K562 (cell line): ENCODE measurements around the gene ACAP3. TPM values are rescaled to one million over a fixed set of nuclear protein-coding genes. Genes with fewer than 3 reads are reported as not detected.

Source experiments
- ATAC-seq: fragments of 200-7000 bp; cut with Tn5 transposase; 3 replicates; pipeline ENCODE4 v1.9.1; 2020; ENCODE audit warnings: moderate library complexity
- BruUV-seq: library from RNA; stranded (reverse); fragments of 400-500 nt; replicated peaks from 2 replicates; lab custom pipeline; 2021; lab: Mats Ljungman, UMichigan
- CTCF ChIA-PET: fragments of 300-600 bp; formaldehyde crosslinking; extraction: SDS; loops from one replicate; lab custom pipeline; 2021; ENCODE audit warnings: low intra/inter-chr PET ratio; lab: Yijun Ruan, JAX
- POLR2A ChIA-PET: fragments of 300-600, 350-650 bp; sonication (Branson Sonifier 250); formaldehyde crosslinking; extraction: SDS; loops from one replicate; lab custom pipeline; 2021; ENCODE audit warnings: antibody characterized with exemption, inconsistent platforms; lab: Yijun Ruan, JAX
- DNase-seq, 4 experiments: peaks; one replicate each; pipeline versions ENCODE4 v3.0.0 to v3.0.0-alpha.2; 2011 to 2018; ENCODE audit warnings: low spot score in 3 of 4, mixed read lengths in 3 of 4; ENCODE audit errors: extremely low read depth in 1 of 4
- FAIRE-seq: peaks from 2 replicates; lab custom pipeline; 2011; peaks lifted over from hg19 to GRCh38; lab: Jason Lieb, UNC
- H2AFZ ChIP-seq: 2 replicates; pipeline ENCODE4 v1.6.0; 2011; ENCODE audit warnings: low read depth, low read length, control low read depth, inconsistent platforms
- H3K27ac ChIP-seq: fragments of 200-600 bp; 3 replicates; pipeline ENCODE4 v1.8.0; 2011; ENCODE audit warnings: low read depth, mild to moderate bottlenecking, control low read depth, inconsistent platforms, low read length, moderate library complexity, mixed read lengths; ENCODE audit errors: extremely low read depth
- H3K27me3 ChIP-seq, 2 experiments: fragments of 300-600 bp in 1 of 2; 2 replicates in 1 of 2; 3 replicates in 1 of 2; pipeline versions ENCODE4 v1.6.0 to v1.8.0; 2011; ENCODE audit warnings: inconsistent platforms in 2 of 2, low read length in 2 of 2, mild to moderate bottlenecking in 1 of 2, mixed read lengths in 1 of 2, moderate library complexity in 1 of 2; ENCODE audit not compliant: control insufficient read depth in 2 of 2, insufficient read depth in 2 of 2
- H3K36me3 ChIP-seq: fragments of 300-600 bp; 3 replicates; pipeline ENCODE4 v1.8.0; 2011; ENCODE audit warnings: mild to moderate bottlenecking, low read length, inconsistent platforms; ENCODE audit not compliant: control insufficient read depth, insufficient read depth
- H3K4me1 ChIP-seq, 2 experiments: fragments of 200-600 bp in 1 of 2; replicated peaks in 1 of 2; 2 replicates in 1 of 2; 3 replicates in 1 of 2; pipeline versions ENCODE4 v1.5.1 to v1.8.0; 2011; ENCODE audit warnings: inconsistent platforms in 2 of 2, low read length in 2 of 2, mild to moderate bottlenecking in 1 of 2, mixed read lengths in 1 of 2, moderate library complexity in 1 of 2; ENCODE audit not compliant: control insufficient read depth in 2 of 2, insufficient read depth in 2 of 2
- H3K4me2 ChIP-seq: 2 replicates; pipeline ENCODE4 v1.6.1; 2011; ENCODE audit warnings: low read length, control low read depth, inconsistent platforms, mixed read lengths; ENCODE audit not compliant: insufficient read depth
- H3K4me3 ChIP-seq: fragments of 200-600 bp; sonication (generic), shearing (Covaris generic); 2 replicates; pipeline ENCODE4 v1.5.1; 2016; ENCODE audit warnings: control low read depth, inconsistent platforms
- H3K79me2 ChIP-seq: fragments of 200-600 bp; 3 replicates; pipeline ENCODE4 v1.8.0; 2011; ENCODE audit warnings: low read length, inconsistent platforms; ENCODE audit not compliant: control insufficient read depth, insufficient read depth
- H3K9ac ChIP-seq, 2 experiments: 2 replicates each; pipeline versions ENCODE4 v1.6.0 to v1.6.1; 2011; ENCODE audit warnings: low read depth in 2 of 2, low read length in 2 of 2, control low read depth in 1 of 2, inconsistent platforms in 1 of 2, mild to moderate bottlenecking in 1 of 2, mixed read lengths in 1 of 2; ENCODE audit not compliant: insufficient read depth in 1 of 2
- H3K9me1 ChIP-seq: one replicate; pipeline ENCODE4 v1.6.0; 2011; ENCODE audit warnings: inconsistent platforms, mild to moderate bottlenecking, low read length, moderate library complexity; ENCODE audit not compliant: control insufficient read depth, insufficient read depth
- H3K9me3 ChIP-seq: replicated peaks from 2 replicates; pipeline ENCODE4 v1.5.1; 2011; ENCODE audit warnings: low read depth, low read length, inconsistent platforms; ENCODE audit not compliant: control insufficient read depth, insufficient read depth
- H4K20me1 ChIP-seq: replicated peaks from 2 replicates; pipeline ENCODE4 v1.6.1; 2011; ENCODE audit warnings: low read length, inconsistent platforms, mixed read lengths; ENCODE audit not compliant: control insufficient read depth, insufficient read depth
- FIP1L1 ChIP-seq: fragments of 200-400 bp; formaldehyde crosslinking; IDR thresholded peaks from 2 replicates; pipeline ENCODE4 v1.6.1; 2018; ENCODE audit warnings: mild to moderate bottlenecking, low read depth, low read length; ENCODE audit not compliant: poor library complexity, severe bottlenecking
- GABPB1 ChIP-seq: sonication (generic); formaldehyde crosslinking; IDR thresholded peaks from 2 replicates; pipeline ENCODE4 v1.8.0; 2022; ENCODE audit warnings: mild to moderate bottlenecking, missing genetic modification reagents
- HSF4 ChIP-seq: fragments of 250-450 bp; sonication (Bioruptor Pico); IDR thresholded peaks from 2 replicates; pipeline ENCODE4 v2.1.2; 2022; ENCODE audit warnings: mild to moderate bottlenecking, moderate library complexity, borderline replicate concordance
- MAX ChIP-seq: sonication (generic); formaldehyde crosslinking; IDR thresholded peaks from 2 replicates; pipeline ENCODE4 v1.9.0; 2022; ENCODE audit warnings: mild to moderate bottlenecking, missing genetic modification reagents
- NR4A1 ChIP-seq, 2 experiments: fragments of 250-450 bp in 1 of 2; fragments of 450-650 bp in 1 of 2; sonication (Bioruptor Pico) in 1 of 2; IDR thresholded peaks; 2 replicates each; pipeline versions ENCODE4 v1.4.0 to v1.6.1; 2016 to 2020; ENCODE audit warnings: mild to moderate bottlenecking in 2 of 2, missing compliant biosample characterization in 1 of 2, missing genetic modification characterization in 1 of 2, moderate library complexity in 1 of 2
- TAF7 ChIP-seq: fragments of 450-650 bp; IDR thresholded peaks from 2 replicates; pipeline ENCODE4 v1.6.1; 2016; ENCODE audit warnings: missing genetic modification characterization, missing compliant biosample characterization
- USF1 ChIP-seq: sonication (generic); formaldehyde crosslinking; IDR thresholded peaks from 2 replicates; pipeline ENCODE4 v1.9.0; 2022; ENCODE audit warnings: mild to moderate bottlenecking, missing genetic modification reagents
- WGBS: fragments of 100-300 bp; shearing (Covaris generic); methylation state at CpG from one replicate; pipeline ENCODE4 v1.1.6; 2016; ENCODE audit warnings: low coverage, mixed read lengths; ENCODE audit not compliant: insufficient coverage; ENCODE audit errors: missing lambda C conversion rate; 5-methylcytosine and 5-hydroxymethylcytosine counted together
- in situ Hi-C: fragments of 300-500 bp; cut with MboI; formaldehyde crosslinking; loops from 4 replicates; pipeline ENCODE4 v1.15.0; 2018; ENCODE audit warnings: inconsistent platforms, mixed read lengths
- intact Hi-C: fragments of 100-400 bp; cut with micrococcal nuclease; formaldehyde crosslinking; loops from 2 replicates; pipeline ENCODE4 v1.14.2; 2022
- polyA plus RNA-seq, 8 experiments: library from polyadenylated mRNA; depleted of rRNA in 4 of 8; stranded (reverse) in 5 of 8; unstranded in 3 of 8; fragments of >200 nt; fragmentation: Nextera tagmentation in 2 of 8; fragmentation: Illumina TruSeq in 1 of 8; extraction: Ambion mirVana in 2 of 8; extraction: Trizol in 1 of 8; gene quantifications; 2 replicates each; pipeline versions ENCODE4 v1.2.1 to v1.2.3, GENCODE V29; 2011 to 2014; ENCODE audit warnings: inconsistent platforms in 1 of 8, missing spikeins in 1 of 8
- total RNA-seq, 7 experiments: library from RNA; depleted of rRNA in 6 of 7; stranded (reverse); fragments of >200 nt in 6 of 7; fragmentation: Illumina TruSeq in 2 of 7; extraction: Trizol in 2 of 7; gene quantifications; 2 replicates each; pipeline versions ENCODE4 v1.2.1 to v1.2.3, GENCODE V29; 2011 to 2021; ENCODE audit warnings: low replicate concordance in 1 of 7

ACAP3 gene
- total and polyA plus RNA-seq, 9 of the 15 experiments (the other 6 are each of a cell fraction or from before 2014, with no cell fraction given), result 0.01 to 49.0 (median 12.0) TPM

GRCh38 chr1:1303736-1304135 is 4.0 kb downstream of the ACAP3 start:
- CTCF ChIA-PET, result no interaction called here
- intact Hi-C loops, result loop anchor here (10.0 kb wide), 1 partner anchor 921 kb away; the partner anchor contains the start of gene SKI

More at GRCh38 chr1:1303736-1304135, 4.0 kb downstream of the ACAP3 start:
- Histone ChIP-seq H3K79me2 (peaks cover 37% of the 10 kb centered on the region), H3K9me1 (peaks cover 21% of the 10 kb centered on the region), H3K4me1 (peaks cover 34 to 89% of the 10 kb centered on the region in 2 experiments), H3K4me3 (no peak overlapping the region), H3K9ac (peak overlapping the region in 1 of 2 experiments; percentile 97; a peak in 2 of 4 replicates), H2AFZ (no peak overlapping the region), H3K27me3 (no peaks in the 10 kb centered on the region), H3K4me2 (no peak overlapping the region), H3K36me3 (peaks cover 3% of the 10 kb centered on the region; the same call in 2 of the 3 replicates), H4K20me1 (peaks cover 30% of the 10 kb centered on the region; the same call in 1 of the 2 replicates), H3K27ac (no peak overlapping the region), H3K9me3 (no peaks in the 10 kb centered on the region)
- FAIRE-seq (no peak), DNase-seq (no peak), ATAC-seq (no peak)
- TF ChIP-seq TAF7 (no peak), MAX (CRISPR knock-in tag) (0 out of 2 replicates have a peak, but pooled peaks have one; percentile 19), FIP1L1 (peak; percentile 47), NR4A1 (CRISPR knock-in tag; IDR thresholded peaks at IDR 0.05) (no peak), NR4A1 (tag; IDR thresholded peaks at IDR 0.05) (no peak), GABPB1 (CRISPR knock-in tag) (0 out of 2 replicates have a peak, but pooled peaks have one; percentile 11), HSF4 (CRISPR knock-in tag) (no peak), USF1 (CRISPR knock-in tag) (peak; percentile 24; the same call in 1 of the 2 replicates)
- 94% methylated on average over 10 of the region's 13 CpGs for WGBS
- in situ Hi-C loops, result no loop called here
- no TSS peak for BruUV-seq
- POLR2A ChIA-PET, result no interaction called here
